ENCODE measurements around the gene FARP1.

Gene FARP1

GRCh38 chr13:98423417-98423816, 280.5 kb downstream of the FARP1 start:
- DNase-seq (ENCODE audit: low read depth) = no peak
- no peak overlapping the region for H3K4me3 ChIP-seq (ENCODE audit: low read depth, low read length)

- H3K4me3 ChIP-seq (ENCODE audit: low read depth, low read length) = no peak overlapping the region
- no peak for DNase-seq (ENCODE audit: low read depth)
Observed at GRCh38 chr13:98427331-98427995, 284.6 kb downstream of the FARP1 start.

- no peak overlapping the region for H3K4me3 ChIP-seq (ENCODE audit: low read depth, low read length)
- DNase-seq (ENCODE audit: low read depth) = no peak
Observed at GRCh38 chr13:98428256-98428966, 285.5 kb downstream of the FARP1 start.

GRCh38 chr13:98429081-98429480, 286.2 kb downstream of the FARP1 start:
- H3K4me3 ChIP-seq (ENCODE audit: low read depth, low read length) = no peak overlapping the region
- no peak for DNase-seq (ENCODE audit: low read depth)

- H3K4me3 ChIP-seq (ENCODE audit: low read depth, low read length) = no peak overlapping the region
- no peak for DNase-seq (ENCODE audit: low read depth)
Observed at GRCh38 chr13:98429531-98429930, 286.6 kb downstream of the FARP1 start.

- no peak for DNase-seq (ENCODE audit: low read depth)
Observed at GRCh38 chr13:98429977-98430736, 287.3 kb downstream of the FARP1 start.

GRCh38 chr13:98432638-98433037, 289.7 kb downstream of the FARP1 start:
- no peak overlapping the region for H3K4me3 ChIP-seq (ENCODE audit: low read depth, low read length)
- DNase-seq (ENCODE audit: low read depth) = no peak

More at GRCh38 chr13:98429977-98430736, 287.3 kb downstream of the FARP1 start:
- no peak overlapping the region for H3K4me3 ChIP-seq (ENCODE audit: low read depth, low read length)

- DNase-seq (ENCODE audit: low read depth) = no peak
- no peak overlapping the region for H3K4me3 ChIP-seq (ENCODE audit: low read depth, low read length)
Observed at GRCh38 chr13:98433654-98434053, 290.8 kb downstream of the FARP1 start.

GRCh38 chr13:98434060-98434459, 291.2 kb downstream of the FARP1 start:
- DNase-seq (ENCODE audit: low read depth) = no peak

GRCh38 chr13:98435376-98435775, 292.5 kb downstream of the FARP1 start:
- DNase-seq (ENCODE audit: low read depth) = no peak

More at GRCh38 chr13:98434060-98434459, 291.2 kb downstream of the FARP1 start:
- H3K4me3 ChIP-seq (ENCODE audit: low read depth, low read length) = no peak overlapping the region

GRCh38 chr13:98436233-98436910, 293.5 kb downstream of the FARP1 start:
- no peak for DNase-seq (ENCODE audit: low read depth)

More at GRCh38 chr13:98435376-98435775, 292.5 kb downstream of the FARP1 start:
- H3K4me3 ChIP-seq (ENCODE audit: low read depth, low read length) = no peak overlapping the region

GRCh38 chr13:98438246-98439125, 295.6 kb downstream of the FARP1 start:
- no peak for DNase-seq (ENCODE audit: low read depth)
- H3K4me3 ChIP-seq (ENCODE audit: low read depth, low read length) = no peak overlapping the region

More at GRCh38 chr13:98436233-98436910, 293.5 kb downstream of the FARP1 start:
- no peak overlapping the region for H3K4me3 ChIP-seq (ENCODE audit: low read depth, low read length)

GRCh38 chr13:98439126-98439828, 296.4 kb downstream of the FARP1 start:
- H3K4me3 ChIP-seq (ENCODE audit: low read depth, low read length) = no peak overlapping the region
- DNase-seq (ENCODE audit: low read depth) = no peak

GRCh38 chr13:98439896-98440295, 297.0 kb downstream of the FARP1 start:
- DNase-seq (ENCODE audit: low read depth) = no peak
- no peak overlapping the region for H3K4me3 ChIP-seq (ENCODE audit: low read depth, low read length)

- DNase-seq (ENCODE audit: low read depth) = no peak
- H3K4me3 ChIP-seq (ENCODE audit: low read depth, low read length) = no peak overlapping the region
Observed at GRCh38 chr13:98440390-98441055, 297.6 kb downstream of the FARP1 start.

GRCh38 chr13:98441056-98441676, 298.3 kb downstream of the FARP1 start:
- DNase-seq (ENCODE audit: low read depth) = no peak
- no peak overlapping the region for H3K4me3 ChIP-seq (ENCODE audit: low read depth, low read length)

Data from skeletal muscle cell (primary cell).